KMS-11 (cell line): ENCODE results near the gene ZNF516.

Source experiments
- H2AFZ ChIP-seq: fragments of 200-600 bp; sonication (generic); 2 replicates; pipeline ENCODE4 v1.6.1; 2016; ENCODE audit warnings: antibody characterized with exemption, mixed run types, low read depth
- H3K27ac ChIP-seq: fragments of 200-600 bp; sonication (generic); 2 replicates; pipeline ENCODE4 v1.6.1; 2016; ENCODE audit warnings: mild to moderate bottlenecking, mixed run types
- H3K27me3 ChIP-seq: fragments of 200-600 bp; sonication (generic); 2 replicates; pipeline ENCODE4 v1.6.1; 2017; ENCODE audit warnings: mild to moderate bottlenecking, low read depth, mixed run types, moderate library complexity; ENCODE audit not compliant: insufficient read depth
- H3K36me3 ChIP-seq: fragments of 200-600 bp; sonication (generic); 2 replicates; pipeline ENCODE4 v1.6.1; 2017; ENCODE audit warnings: mild to moderate bottlenecking, mixed run types; ENCODE audit not compliant: insufficient read depth
- H3K4me1 ChIP-seq: fragments of 200-600 bp; sonication (generic); 2 replicates; pipeline ENCODE4 v1.6.1; 2016; ENCODE audit warnings: mild to moderate bottlenecking, low read depth, mixed run types; ENCODE audit not compliant: poor library complexity, severe bottlenecking
- H3K4me2 ChIP-seq: fragments of 200-600 bp; sonication (generic); 2 replicates; pipeline ENCODE4 v1.7.0; 2016; ENCODE audit warnings: mild to moderate bottlenecking, mixed run types
- H3K4me3 ChIP-seq: fragments of 200-600 bp; sonication (generic); IDR thresholded peaks from 2 replicates; pipeline ENCODE4 v1.6.1; 2017; ENCODE audit warnings: low read depth, low read length, mixed read lengths; ENCODE audit not compliant: insufficient read depth
- H3K79me2 ChIP-seq: fragments of 200-600 bp; sonication (generic); 2 replicates; pipeline ENCODE4 v1.6.1; 2016; ENCODE audit warnings: low read depth, mixed run types; ENCODE audit not compliant: insufficient read depth
- H3K9ac ChIP-seq: fragments of 200-600 bp; sonication (generic); 2 replicates; pipeline ENCODE4 v1.6.1; 2016; ENCODE audit warnings: mild to moderate bottlenecking, mixed run types
- H4K20me1 ChIP-seq: fragments of 200-600 bp; sonication (generic); 2 replicates; pipeline ENCODE4 v1.6.1; 2016; ENCODE audit warnings: mild to moderate bottlenecking, mixed run types; ENCODE audit not compliant: insufficient read depth
- CTCF ChIP-seq: fragments of 200-600 bp; sonication (generic); conservative IDR thresholded peaks from 2 replicates; pipeline ENCODE4 v1.6.1; 2017; ENCODE audit warnings: low read depth, mild to moderate bottlenecking, antibody characterized with exemption, low read length, moderate library complexity, mixed read lengths

ZNF516 gene

GRCh38 chr18:76371301-76372203 lies 123.5 kb downstream of the ZNF516 start:
- Histone ChIP-seq H3K4me3 (no peak overlapping the region), H4K20me1 (no peaks in the 10 kb centered on the region), H3K4me1 (no peaks in the 10 kb centered on the region), H3K27ac (no peak overlapping the region), H3K36me3 (no peaks in the 10 kb centered on the region; the same call in 1 of the 2 replicates), H3K79me2 (no peaks in the 10 kb centered on the region), H3K4me2 (no peak overlapping the region), H3K27me3 (no peaks in the 10 kb centered on the region), H3K9ac (no peak overlapping the region), H2AFZ (no peak overlapping the region)
- TF ChIP-seq CTCF: no peak

GRCh38 chr18:76370686-76371085 lies 124.4 kb downstream of the ZNF516 start:
- Histone ChIP-seq H4K20me1 (no peaks in the 10 kb centered on the region), H3K9ac (no peak overlapping the region), H3K27me3 (no peaks in the 10 kb centered on the region), H3K27ac (no peak overlapping the region), H3K4me3 (no peak overlapping the region), H2AFZ (no peak overlapping the region), H3K36me3 (no peaks in the 10 kb centered on the region; the same call in 1 of the 2 replicates), H3K4me2 (no peak overlapping the region), H3K4me1 (no peaks in the 10 kb centered on the region), H3K79me2 (no peaks in the 10 kb centered on the region; the same call in 1 of the 2 replicates)
- no peak for TF ChIP-seq CTCF

- Histone ChIP-seq H3K27me3 (no peaks in the 10 kb centered on the region), H3K4me1 (no peaks in the 10 kb centered on the region), H3K9ac (no peak overlapping the region), H3K27ac (no peak overlapping the region), H4K20me1 (no peaks in the 10 kb centered on the region), H3K79me2 (no peaks in the 10 kb centered on the region; the same call in 1 of the 2 replicates), H3K4me2 (no peak overlapping the region), H3K36me3 (no peaks in the 10 kb centered on the region; the same call in 1 of the 2 replicates), H2AFZ (no peak overlapping the region), H3K4me3 (no peak overlapping the region)
- no peak for TF ChIP-seq CTCF
Observed at GRCh38 chr18:76370201-76370600, 124.8 kb downstream of the ZNF516 start.

- TF ChIP-seq CTCF: no peak
- H4K20me1 ChIP-seq: no peaks in the 10 kb centered on the region
- H3K79me2 ChIP-seq: no peaks in the 10 kb centered on the region; the same call in 1 of the 2 replicates
- H3K4me2 ChIP-seq: no peak overlapping the region
- H2AFZ ChIP-seq: no peak overlapping the region
- no peaks in the 10 kb centered on the region; the same call in 1 of the 2 replicates for H3K36me3 ChIP-seq
- H3K27ac ChIP-seq: no peak overlapping the region
- no peaks in the 10 kb centered on the region for H3K4me1 ChIP-seq
- no peaks in the 10 kb centered on the region for H3K27me3 ChIP-seq
- no peak overlapping the region for H3K9ac ChIP-seq
- no peak overlapping the region for H3K4me3 ChIP-seq
Observed at GRCh38 chr18:76369791-76370190, 125.3 kb downstream of the ZNF516 start.
